ENCODE results near the gene FXN.

- TF ChIP-seq CTCF (IDR thresholded peaks at IDR 0.05): no peak
- no peak for TF ChIP-seq POLR2A (IDR thresholded peaks at IDR 0.05)
Measured at GRCh38 chr9:69062195-69062594, 26.6 kb downstream of the FXN start.
